Neutrophil (primary cell): ENCODE data around the gene IFNL2.

ENCODE experiments used
- H3K27ac ChIP-seq: fragments of 200-600 bp; sonication (generic); 2 replicates; pipeline ENCODE4 v1.5.1; 2016; ENCODE audit warnings: mild to moderate bottlenecking, moderate library complexity
- H3K27me3 ChIP-seq: fragments of 200-600 bp; sonication (generic); 2 replicates; pipeline ENCODE4 v1.6.0; 2016; ENCODE audit warnings: mild to moderate bottlenecking
- H3K36me3 ChIP-seq: fragments of 200-600 bp; sonication (generic); 2 replicates; pipeline ENCODE4 v1.5.1; 2017
- H3K4me1 ChIP-seq, 2 experiments: fragments of 200-600 bp in 1 of 2; sonication (generic) in 1 of 2; 1 replicate in 1 of 2; 2 replicates in 1 of 2; pipeline versions ENCODE4 v1.5.1 to v1.6.1; 2013 to 2016; ENCODE audit warnings: low read depth in 1 of 2, low read length in 1 of 2, mild to moderate bottlenecking in 1 of 2, moderate library complexity in 1 of 2; ENCODE audit not compliant: control insufficient read depth in 1 of 2, insufficient read depth in 1 of 2
- H3K4me3 ChIP-seq, 2 experiments: fragments of 200-600 bp in 1 of 2; sonication (generic) in 1 of 2; 1 replicate in 1 of 2; 2 replicates in 1 of 2; pipeline ENCODE4 v1.5.1; 2013 to 2016; ENCODE audit warnings: low read depth in 1 of 2, low read length in 1 of 2, mild to moderate bottlenecking in 1 of 2, moderate library complexity in 1 of 2
- H3K9me3 ChIP-seq: fragments of 200-600 bp; sonication (generic); 2 replicates; pipeline ENCODE4 v1.5.1; 2016
- CTCF ChIP-seq: fragments of 200-600 bp; sonication (generic); IDR thresholded peaks from 2 replicates; pipeline ENCODE4 v1.5.1; 2016; ENCODE audit warnings: antibody characterized with exemption

Gene IFNL2

GRCh38 chr19:39304185-39304513 is 36.0 kb downstream of the IFNL2 start:
- TF ChIP-seq CTCF = no peak
- H3K4me1 ChIP-seq = peaks cover 0 to 5% of the 10 kb centered on the region in 2 experiments
- peaks cover 28% of the 10 kb centered on the region for H3K36me3 ChIP-seq
- no peak overlapping the region for H3K27ac ChIP-seq
- no peaks in the 10 kb centered on the region for H3K9me3 ChIP-seq
- no peak overlapping the region for H3K4me3 ChIP-seq
- H3K27me3 ChIP-seq = no peaks in the 10 kb centered on the region

- Histone ChIP-seq H3K4me3 (no peak overlapping the region), H3K27ac (no peak overlapping the region), H3K4me1 (peaks cover 0 to 5% of the 10 kb centered on the region in 2 experiments), H3K27me3 (no peaks in the 10 kb centered on the region), H3K9me3 (no peaks in the 10 kb centered on the region), H3K36me3 (peaks cover 34% of the 10 kb centered on the region)
- TF ChIP-seq CTCF = no peak
These were observed 36.7 kb downstream of the IFNL2 start for GRCh38 chr19:39304701-39305571.

- no peaks in the 10 kb centered on the region for H3K9me3 ChIP-seq
- H3K36me3 ChIP-seq = peaks cover 45% of the 10 kb centered on the region
- no peak overlapping the region for H3K27ac ChIP-seq
- no peak for TF ChIP-seq CTCF
- H3K4me1 ChIP-seq = peaks cover 8% of the 10 kb centered on the region in 2 experiments
- no peaks in the 10 kb centered on the region for H3K27me3 ChIP-seq
- no peak overlapping the region for H3K4me3 ChIP-seq
These were observed 37.9 kb downstream of the IFNL2 start for GRCh38 chr19:39306075-39306474.

- Histone ChIP-seq H3K9me3 (no peaks in the 10 kb centered on the region), H3K4me1 (peaks cover 10% of the 10 kb centered on the region in 2 experiments), H3K36me3 (peaks cover 57% of the 10 kb centered on the region), H3K4me3 (no peak overlapping the region), H3K27me3 (no peaks in the 10 kb centered on the region), H3K27ac (no peak overlapping the region)
- TF ChIP-seq CTCF = no peak
These were observed 39.0 kb downstream of the IFNL2 start for GRCh38 chr19:39307046-39307821.

GRCh38 chr19:39307822-39308530 is 39.8 kb downstream of the IFNL2 start:
- peaks cover 10% of the 10 kb centered on the region in 2 experiments for H3K4me1 ChIP-seq
- H3K9me3 ChIP-seq = no peaks in the 10 kb centered on the region
- TF ChIP-seq CTCF = no peak
- H3K27ac ChIP-seq = no peak overlapping the region
- no peak overlapping the region for H3K4me3 ChIP-seq
- no peaks in the 10 kb centered on the region for H3K27me3 ChIP-seq
- H3K36me3 ChIP-seq = peaks cover 64% of the 10 kb centered on the region
